SK-N-SH treated with all-trans-retinoic acid at 6 μM for 48 hours (cell line): ENCODE measurements around the gene ARID1B.
A peak's percentile ranks its signal among the peaks of the same experiment; 100 is the strongest.

Source experiments
- ATAC-seq: fragments of 200-7000 bp; cut with Tn5 transposase; 3 replicates; pipeline ENCODE4 v1.9.1; 2020; ENCODE audit warnings: mild to moderate bottlenecking, moderate library complexity
- ARNTL ChIP-seq: fragments of 450-650 bp; formaldehyde crosslinking; IDR thresholded peaks from 2 replicates; pipeline ENCODE4 v1.5.0; 2020; ENCODE audit warnings: low read depth, mild to moderate bottlenecking, moderate library complexity, borderline replicate concordance
- BACH2 ChIP-seq: fragments of 250-450 bp; sonication (Bioruptor Pico); IDR thresholded peaks from 2 replicates; pipeline ENCODE4 v1.9.0; 2021; ENCODE audit warnings: mild to moderate bottlenecking, borderline replicate concordance
- CREB5 ChIP-seq: fragments of 250-450 bp; sonication (Bioruptor Pico); IDR thresholded peaks from 2 replicates; pipeline ENCODE4 v1.5.1; 2020; ENCODE audit warnings: low read depth, mild to moderate bottlenecking, moderate library complexity
- CSDC2 ChIP-seq: fragments of 250-450 bp; sonication (Bioruptor Pico); IDR thresholded peaks from 2 replicates; pipeline ENCODE4 v1.5.0; 2020; ENCODE audit warnings: mild to moderate bottlenecking, moderate library complexity
- ESRRG ChIP-seq: fragments of 250-450 bp; sonication (Bioruptor Pico); IDR thresholded peaks from 2 replicates; pipeline ENCODE4 v1.6.1; 2021; ENCODE audit warnings: mild to moderate bottlenecking
- GLIS3 ChIP-seq: fragments of 250-450 bp; sonication (Bioruptor Pico); IDR thresholded peaks from 2 replicates; pipeline ENCODE4 v1.5.0; 2020; ENCODE audit warnings: mild to moderate bottlenecking, moderate library complexity
- ISL1 ChIP-seq: fragments of 250-450 bp; sonication (Bioruptor Pico); IDR thresholded peaks from 2 replicates; pipeline ENCODE4 v2.1.2; 2022; ENCODE audit warnings: mild to moderate bottlenecking, moderate library complexity
- OSR1 ChIP-seq: fragments of 250-450 bp; sonication (Bioruptor Pico); IDR thresholded peaks from 2 replicates; pipeline ENCODE4 v1.8.0; 2022; ENCODE audit warnings: moderate library complexity, mild to moderate bottlenecking, inconsistent platforms
- POU6F1 ChIP-seq: fragments of 250-450 bp; sonication (Bioruptor Pico); IDR thresholded peaks from 2 replicates; pipeline ENCODE4 v1.8.0; 2021; ENCODE audit warnings: low read depth, mild to moderate bottlenecking, moderate library complexity, borderline replicate concordance
- PPARA ChIP-seq: fragments of 250-450 bp; sonication (Bioruptor Pico); IDR thresholded peaks from 2 replicates; pipeline ENCODE4 v1.5.0; 2020; ENCODE audit warnings: mild to moderate bottlenecking, borderline replicate concordance
- RARB ChIP-seq: fragments of 250-450 bp; sonication (Bioruptor Pico); IDR thresholded peaks from 2 replicates; pipeline ENCODE4 v1.8.0; 2021; ENCODE audit warnings: mild to moderate bottlenecking, moderate library complexity
- TCF4 ChIP-seq: fragments of 250-450 bp; sonication (Bioruptor Pico); IDR thresholded peaks from 2 replicates; pipeline ENCODE4 v1.8.0; 2021; ENCODE audit warnings: mild to moderate bottlenecking, moderate library complexity, borderline replicate concordance
- TOX ChIP-seq: fragments of 250-450 bp; sonication (Bioruptor Pico); IDR thresholded peaks from 2 replicates; pipeline ENCODE4 v1.8.0; 2021; ENCODE audit warnings: mild to moderate bottlenecking, moderate library complexity, borderline replicate concordance
- TSHZ2 ChIP-seq: fragments of 250-450 bp; sonication (Bioruptor Pico); IDR thresholded peaks from 2 replicates; pipeline ENCODE4 v1.5.0; 2020; ENCODE audit warnings: mild to moderate bottlenecking, moderate library complexity
- ZC3H10 ChIP-seq: fragments of 250-450 bp; sonication (Bioruptor Pico); IDR thresholded peaks from 2 replicates; pipeline ENCODE4 v1.5.1; 2021; ENCODE audit warnings: mild to moderate bottlenecking, moderate library complexity
- ZFP3 ChIP-seq: fragments of 250-450 bp; sonication (Bioruptor Pico); IDR thresholded peaks from 2 replicates; pipeline ENCODE4 v1.5.0; 2020; ENCODE audit warnings: mild to moderate bottlenecking, moderate library complexity
- ZFP30 ChIP-seq: fragments of 450-650 bp; formaldehyde crosslinking; IDR thresholded peaks from 2 replicates; pipeline ENCODE4 v1.5.0; 2022; ENCODE audit warnings: mild to moderate bottlenecking, moderate library complexity
- ZNF565 ChIP-seq: fragments of 450-650 bp; formaldehyde crosslinking; conservative IDR thresholded peaks from 2 replicates; pipeline ENCODE4 v1.5.0; 2020; ENCODE audit warnings: low read depth, mild to moderate bottlenecking, moderate library complexity
- ZNF70 ChIP-seq: fragments of 450-650 bp; formaldehyde crosslinking; IDR thresholded peaks from 2 replicates; pipeline ENCODE4 v1.5.0; 2020; ENCODE audit warnings: mild to moderate bottlenecking, moderate library complexity
- ZNF8 ChIP-seq: fragments of 450-650 bp; formaldehyde crosslinking; IDR thresholded peaks from 2 replicates; pipeline ENCODE4 v1.5.0; 2020; ENCODE audit warnings: mild to moderate bottlenecking, moderate library complexity
- TF ChIP-seq, protein P1 (sequence below): fragments of 250-450 bp; sonication (Bioruptor Pico); IDR thresholded peaks from 2 replicates; pipeline ENCODE4 v1.8.0; 2020; ENCODE audit warnings: mild to moderate bottlenecking, moderate library complexity, borderline replicate concordance
- TF ChIP-seq, protein P2 (sequence below): fragments of 250-450 bp; sonication (Bioruptor Pico); IDR thresholded peaks from 2 replicates; pipeline ENCODE4 v1.5.1; 2021; ENCODE audit warnings: mild to moderate bottlenecking, moderate library complexity

The ARID1B gene

DNA sequence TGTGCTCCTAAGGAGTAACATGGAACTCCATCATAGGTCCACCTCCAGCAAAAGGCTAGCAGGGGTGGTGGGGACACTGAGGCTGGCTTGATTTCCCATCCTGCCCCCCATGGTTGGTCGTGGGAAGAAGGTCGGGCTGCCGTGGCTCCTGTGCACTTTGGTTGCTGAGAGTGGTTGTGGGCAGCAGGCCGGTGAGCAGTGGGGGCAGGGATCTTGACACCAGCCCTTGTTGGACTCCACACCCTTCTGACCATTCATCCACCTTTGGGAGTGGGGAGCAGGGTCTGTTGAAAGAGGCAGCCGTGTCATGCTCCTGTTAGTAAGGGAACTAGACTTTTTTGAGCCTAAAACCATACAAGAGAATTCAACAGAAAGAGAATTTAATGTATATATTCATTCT lies 175.2 kb downstream of the ARID1B start:
- TF ChIP-seq ZFP30 (CRISPR knock-in tag) (no peak), ZNF565 (CRISPR knock-in tag) (no peak), RARB (CRISPR knock-in tag) (no peak), ZNF8 (CRISPR knock-in tag) (no peak), PPARA (CRISPR knock-in tag) (no peak)
- TF ChIP-seq, protein P1, sequence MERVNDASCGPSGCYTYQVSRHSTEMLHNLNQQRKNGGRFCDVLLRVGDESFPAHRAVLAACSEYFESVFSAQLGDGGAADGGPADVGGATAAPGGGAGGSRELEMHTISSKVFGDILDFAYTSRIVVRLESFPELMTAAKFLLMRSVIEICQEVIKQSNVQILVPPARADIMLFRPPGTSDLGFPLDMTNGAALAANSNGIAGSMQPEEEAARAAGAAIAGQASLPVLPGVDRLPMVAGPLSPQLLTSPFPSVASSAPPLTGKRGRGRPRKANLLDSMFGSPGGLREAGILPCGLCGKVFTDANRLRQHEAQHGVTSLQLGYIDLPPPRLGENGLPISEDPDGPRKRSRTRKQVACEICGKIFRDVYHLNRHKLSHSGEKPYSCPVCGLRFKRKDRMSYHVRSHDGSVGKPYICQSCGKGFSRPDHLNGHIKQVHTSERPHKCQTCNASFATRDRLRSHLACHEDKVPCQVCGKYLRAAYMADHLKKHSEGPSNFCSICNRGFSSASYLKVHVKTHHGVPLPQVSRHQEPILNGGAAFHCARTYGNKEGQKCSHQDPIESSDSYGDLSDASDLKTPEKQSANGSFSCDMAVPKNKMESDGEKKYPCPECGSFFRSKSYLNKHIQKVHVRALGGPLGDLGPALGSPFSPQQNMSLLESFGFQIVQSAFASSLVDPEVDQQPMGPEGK (CRISPR knock-in tag) = no peak
- ATAC-seq = no peak

- TF ChIP-seq ZNF565 (CRISPR knock-in tag) (no peak), POU6F1 (CRISPR knock-in tag) (no peak), ZNF70 (CRISPR knock-in tag) (no peak), GLIS3 (CRISPR knock-in tag) (no peak)
- peak; percentile 53 for ATAC-seq
Observed at GRCh38 chr6:156953127-156953478, 175.9 kb downstream of the ARID1B start.

DNA sequence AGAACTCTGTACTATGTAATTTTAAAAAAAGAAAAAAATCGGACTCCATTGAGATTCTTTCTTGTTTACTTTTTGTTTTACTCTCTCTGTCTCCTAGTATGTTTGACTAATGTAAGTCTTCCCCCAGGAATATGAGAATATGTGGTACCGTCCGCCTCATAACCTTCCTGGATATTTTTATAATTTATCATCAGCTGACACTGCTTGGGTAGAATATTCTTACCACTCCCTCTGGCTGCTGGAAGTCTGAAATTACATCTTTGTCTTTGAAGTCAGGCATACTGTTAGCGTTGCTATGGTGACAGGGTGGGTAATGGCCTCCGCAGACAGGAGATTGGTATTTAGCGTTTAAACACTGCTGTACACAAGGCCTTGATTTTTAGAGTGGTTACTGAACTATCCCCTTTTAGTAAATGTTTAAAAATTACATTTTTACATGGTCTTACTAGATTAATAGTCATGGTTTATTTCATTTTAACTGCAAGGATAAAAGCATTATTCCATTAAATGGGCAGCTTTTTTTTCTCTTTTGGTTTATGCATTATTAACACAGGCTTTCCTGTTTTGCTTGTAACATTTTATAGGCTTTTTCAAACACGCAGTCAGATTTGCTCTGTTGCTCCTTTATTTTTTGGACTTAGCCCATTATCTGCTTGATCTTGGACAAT lies 176.4 kb downstream of the ARID1B start:
- TF ChIP-seq PPARA (CRISPR knock-in tag) (no peak), BACH2 (CRISPR knock-in tag) (no peak), ARNTL (CRISPR knock-in tag) (no peak), GLIS3 (CRISPR knock-in tag) (no peak), ZNF565 (CRISPR knock-in tag) (no peak), OSR1 (CRISPR knock-in tag) (no peak)
- peak; percentile 91 for ATAC-seq

GRCh38 chr6:156954191-156954590 lies 177.0 kb downstream of the ARID1B start:
- TF ChIP-seq POU6F1 (CRISPR knock-in tag) = no peak
- TF ChIP-seq TSHZ2 = no peak
- no peak for TF ChIP-seq CSDC2 (CRISPR knock-in tag)
- no peak for TF ChIP-seq ISL1 (CRISPR knock-in tag)
- TF ChIP-seq OSR1 (CRISPR knock-in tag) = no peak
- TF ChIP-seq, protein P2, sequence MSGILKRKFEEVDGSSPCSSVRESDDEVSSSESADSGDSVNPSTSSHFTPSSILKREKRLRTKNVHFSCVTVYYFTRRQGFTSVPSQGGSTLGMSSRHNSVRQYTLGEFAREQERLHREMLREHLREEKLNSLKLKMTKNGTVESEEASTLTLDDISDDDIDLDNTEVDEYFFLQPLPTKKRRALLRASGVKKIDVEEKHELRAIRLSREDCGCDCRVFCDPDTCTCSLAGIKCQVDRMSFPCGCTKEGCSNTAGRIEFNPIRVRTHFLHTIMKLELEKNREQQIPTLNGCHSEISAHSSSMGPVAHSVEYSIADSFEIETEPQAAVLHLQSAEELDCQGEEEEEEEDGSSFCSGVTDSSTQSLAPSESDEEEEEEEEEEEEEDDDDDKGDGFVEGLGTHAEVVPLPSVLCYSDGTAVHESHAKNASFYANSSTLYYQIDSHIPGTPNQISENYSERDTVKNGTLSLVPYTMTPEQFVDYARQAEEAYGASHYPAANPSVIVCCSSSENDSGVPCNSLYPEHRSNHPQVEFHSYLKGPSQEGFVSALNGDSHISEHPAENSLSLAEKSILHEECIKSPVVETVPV (CRISPR knock-in tag) = no peak
- TF ChIP-seq CREB5 = no peak
- no peak for TF ChIP-seq ZNF8 (CRISPR knock-in tag)
- TF ChIP-seq TCF4 (CRISPR knock-in tag) = no peak
- no peak for TF ChIP-seq ZC3H10
- TF ChIP-seq TOX = no peak
- no peak for TF ChIP-seq RARB (CRISPR knock-in tag)
- no peak for TF ChIP-seq ZFP3
- no peak for TF ChIP-seq ARNTL (CRISPR knock-in tag)
- TF ChIP-seq ZNF565 (CRISPR knock-in tag) = no peak
- no peak for TF ChIP-seq ZNF70 (CRISPR knock-in tag)
- TF ChIP-seq ESRRG (CRISPR knock-in tag) = no peak
- TF ChIP-seq GLIS3 (CRISPR knock-in tag) = no peak
- TF ChIP-seq BACH2 (CRISPR knock-in tag) = no peak
- no peak for TF ChIP-seq PPARA (CRISPR knock-in tag)
- no peak for ATAC-seq
